Motor neuron (in vitro differentiated cells): ENCODE data around the gene MMP28. TPM values are rescaled to one million over a fixed set of nuclear protein-coding genes. Genes with fewer than 3 reads are reported as not detected.
A peak's percentile ranks its signal among the peaks of the same experiment; 100 is the strongest.
"Not testable (repeated sequence)": the region's sequence is repeated elsewhere in the genome, so short reads cannot be mapped to it uniquely, and the experiment has no call there.

ENCODE experiments used
- ATAC-seq, 8 experiments: fragments of 200-7000 bp; cut with Tn5 transposase; replicated peaks in 6 of 8; 2 replicates each; pipeline ENCODE4 v1.8.0; 2021; ENCODE audit warnings: mild to moderate bottlenecking in 8 of 8, moderate library complexity in 8 of 8
- H3K27ac ChIP-seq, 2 donors: fragments of 250-450 bp; sonication (Bioruptor Pico); 2 replicates each; pipeline ENCODE4 v1.9.0; 2021; ENCODE audit warnings: antibody characterized with exemption in 2 of 2, mild to moderate bottlenecking in 2 of 2, moderate library complexity in 1 of 2
- H3K4me1 ChIP-seq, 2 donors: fragments of 250-450 bp; sonication (Bioruptor Pico); replicated peaks in 1 of 2; 2 replicates each; pipeline ENCODE4 v1.6.1; 2021; ENCODE audit warnings: antibody characterized with exemption in 2 of 2, mild to moderate bottlenecking in 2 of 2, moderate library complexity in 1 of 2
- H3K4me3 ChIP-seq, 5 donors: fragments of 250-450 bp; sonication (Bioruptor Pico); 2 replicates each; pipeline ENCODE4 v1.9.0; 2021; ENCODE audit warnings: antibody characterized with exemption in 5 of 5, mild to moderate bottlenecking in 5 of 5, moderate library complexity in 4 of 5
- WGBS, 10 experiments: fragments of 450-650 bp; shearing (Covaris generic); methylation state at CpG; one replicate each; pipeline ENCODE4 v1.0.0; 2022; 5-methylcytosine and 5-hydroxymethylcytosine counted together
- in situ Hi-C, 9 experiments: fragments of 400-800 bp; cut with MboI; loops; one replicate each; pipeline ENCODE4 v1.15.0; 2021; ENCODE audit warnings: low sequenced_read_pairs in 9 of 9, low pct_unique_long_range_greater_than_20kb in 2 of 9; ENCODE audit not compliant: unreplicated experiment in 9 of 9
- total RNA-seq, 8 experiments: library from RNA; unstranded; fragments of 300-600 nt; gene quantifications; 2 replicates each; pipeline versions ENCODE4 v1.2.3 to v1.2.4, GENCODE V29; 2022

The MMP28 gene
- total RNA-seq, 8 experiments from 2014 or later: 0.09 to 11.1 (median 0.32) TPM; not detected in 3

GRCh38 chr17:35760587-35760986 lies 34.9 kb downstream of the MMP28 start, which contains the start of gene C17orf50:
C17orf50 (plus strand) TSS chr17:35760887; CDS start chr17:35760942, 55 bp downstream.
- in situ Hi-C loops: no loop called here
- no peak within 1 kb of the TSS for H3K27ac ChIP-seq
- H3K4me3 ChIP-seq: no peak within 1 kb of the TSS
- ATAC-seq: no peak
- peaks cover 3 to 13% of the 10 kb centered on the region in 2 donors for H3K4me1 ChIP-seq
- 40 to 100% (median 78%) methylated on average over 1 of the region's 1 CpG; no CpG with 5 or more reads in 7 of the 10 experiments for WGBS, 10 experiments

GRCh38 chr17:35757243-35757642 lies 38.2 kb downstream of the MMP28 start:
- no peak for ATAC-seq
- no peak overlapping the region for H3K27ac ChIP-seq
- H3K4me3 ChIP-seq: no peak overlapping the region
- in situ Hi-C loops: no loop called here
- H3K4me1 ChIP-seq: no peaks in the 10 kb centered on the region

- Histone ChIP-seq H3K4me3 (no peak within 1 kb of the TSS), H3K4me1 (peaks cover 0 to 9% of the 10 kb centered on the region in 2 donors), H3K27ac (no peak within 1 kb of the TSS)
- peak in 6 of 8 experiments; percentile 13 to 85 (median 42) for ATAC-seq
- in situ Hi-C loops: no loop called here
- WGBS, 10 experiments: 45 to 100% (median 87%) methylated on average over 1 to 5 of the region's 9 CpGs; no CpG with 5 or more reads in 6 of the 10 experiments
Observed at GRCh38 chr17:35752945-35753764, 42.3 kb downstream of the MMP28 start, which contains the start of gene GAS2L2. GAS2L2 (minus strand) TSS chr17:35753239; CDS start chr17:35752850, 389 bp downstream.

- H3K4me1 ChIP-seq: peaks cover 0 to 9% of the 10 kb centered on the region in 2 donors
- ATAC-seq: peak in 2 of 8 experiments; percentile 4 to 5
- WGBS, 10 experiments: 58 to 100% (median 100%) methylated on average over 1 to 5 of the region's 16 CpGs; no CpG with 5 or more reads in 5 of the 10 experiments
- H3K4me3 ChIP-seq: no peak overlapping the region
- in situ Hi-C loops: no loop called here
- H3K27ac ChIP-seq: no peak overlapping the region
Observed at GRCh38 chr17:35752471-35752870, 43.0 kb downstream of the MMP28 start.

GRCh38 chr17:35751541-35751940 lies 43.9 kb downstream of the MMP28 start:
- H3K4me3 ChIP-seq, ATAC-seq, H3K27ac ChIP-seq, H3K4me1 ChIP-seq, in situ Hi-C loops: not testable (repeated sequence)
- 61 to 100% (median 78%) methylated on average over 1 to 3 of the region's 4 CpGs; no CpG with 5 or more reads in 3 of the 10 experiments for WGBS, 10 experiments

- no peak overlapping the region for H3K4me3 ChIP-seq
- ATAC-seq: peak in 1 of 8 experiments; percentile 5
- 46 to 100% (median 82%) methylated on average over 1 to 3 of the region's 10 CpGs; no CpG with 5 or more reads in 2 of the 10 experiments for WGBS, 10 experiments
Observed at GRCh38 chr17:35750526-35751395, 44.7 kb downstream of the MMP28 start.

GRCh38 chr17:35749560-35750412 lies 45.7 kb downstream of the MMP28 start:
- Histone ChIP-seq H3K4me3 (no peak overlapping the region), H3K27ac (no peak overlapping the region), H3K4me1 (peaks cover 0 to 9% of the 10 kb centered on the region in 2 donors)
- WGBS, 10 experiments: 0 to 60% methylated on average over 2 of the region's 35 CpGs; no CpG with 5 or more reads in 8 of the 10 experiments
- in situ Hi-C loops: loop anchor here in 3 of 9 experiments (25.0 kb wide), 1 partner anchor 137 kb away; no protein-coding TSS in a partner anchor
- ATAC-seq: peak in 7 of 8 experiments; percentile 9 to 71 (median 31)

More at GRCh38 chr17:35750526-35751395, 44.7 kb downstream of the MMP28 start:
- Histone ChIP-seq H3K27ac (no peak overlapping the region), H3K4me1 (peaks cover 0 to 9% of the 10 kb centered on the region in 2 donors)
- in situ Hi-C loops: no loop called here

GRCh38 chr17:35748979-35749378 lies 46.5 kb downstream of the MMP28 start:
- 40 to 100% (median 80%) methylated on average over 1 to 2 of the region's 6 CpGs; no CpG with 5 or more reads in 5 of the 10 experiments for WGBS, 10 experiments
- in situ Hi-C loops: loop anchor here in 3 of 9 experiments (25.0 kb wide), 1 partner anchor 137 kb away; no protein-coding TSS in a partner anchor

GRCh38 chr17:35748341-35748841 lies 47.0 kb downstream of the MMP28 start:
- no peak overlapping the region for H3K4me3 ChIP-seq
- peak in 2 of 8 experiments; percentile 6 to 12 for ATAC-seq
- 50 to 86% methylated on average over 1 of the region's 4 CpGs; no CpG with 5 or more reads in 8 of the 10 experiments for WGBS, 10 experiments

More at GRCh38 chr17:35748979-35749378, 46.5 kb downstream of the MMP28 start:
- no peak overlapping the region for H3K4me3 ChIP-seq
- ATAC-seq: no peak
- H3K4me1 ChIP-seq: peaks cover 0 to 9% of the 10 kb centered on the region in 2 donors
- no peak overlapping the region for H3K27ac ChIP-seq

GRCh38 chr17:35747540-35748017 lies 47.9 kb downstream of the MMP28 start:
- no peak overlapping the region for H3K4me3 ChIP-seq
- H3K4me1 ChIP-seq: peaks cover 0 to 9% of the 10 kb centered on the region in 2 donors
- ATAC-seq: peak; percentile 77 to 90 (median 86)
- WGBS, 10 experiments: 19 to 57% methylated on average over 3 to 4 of the region's 12 CpGs; no CpG with 5 or more reads in 8 of the 10 experiments
- in situ Hi-C loops: loop anchor here in 3 of 9 experiments (25.0 kb wide), 1 partner anchor 135 kb away; no protein-coding TSS in a partner anchor
- H3K27ac ChIP-seq: no peak overlapping the region

More at GRCh38 chr17:35748341-35748841, 47.0 kb downstream of the MMP28 start:
- H3K27ac ChIP-seq: no peak overlapping the region
- in situ Hi-C loops: loop anchor here in 3 of 9 experiments (25.0 kb wide), 1 partner anchor 136 kb away; no protein-coding TSS in a partner anchor
- H3K4me1 ChIP-seq: peaks cover 0 to 9% of the 10 kb centered on the region in 2 donors

GRCh38 chr17:35745749-35746320 lies 49.6 kb downstream of the MMP28 start:
- ATAC-seq: no peak
- in situ Hi-C loops: loop anchor here in 3 of 9 experiments (25.0 kb wide), 1 partner anchor 134 kb away; no protein-coding TSS in a partner anchor
- Histone ChIP-seq H3K4me3 (no peak overlapping the region), H3K27ac (no peak overlapping the region), H3K4me1 (peaks cover 0 to 15% of the 10 kb centered on the region in 2 donors)
- 0 to 100% (median 87%) methylated on average over 1 to 5 of the region's 15 CpGs; no CpG with 5 or more reads in 4 of the 10 experiments for WGBS, 10 experiments
